Measurements from ENCODE around the gene NLK.
"Not testable (repeated sequence)": the region's sequence is repeated elsewhere in the genome, so short reads cannot be mapped to it uniquely, and the experiment has no call there.

NLK gene

DNA sequence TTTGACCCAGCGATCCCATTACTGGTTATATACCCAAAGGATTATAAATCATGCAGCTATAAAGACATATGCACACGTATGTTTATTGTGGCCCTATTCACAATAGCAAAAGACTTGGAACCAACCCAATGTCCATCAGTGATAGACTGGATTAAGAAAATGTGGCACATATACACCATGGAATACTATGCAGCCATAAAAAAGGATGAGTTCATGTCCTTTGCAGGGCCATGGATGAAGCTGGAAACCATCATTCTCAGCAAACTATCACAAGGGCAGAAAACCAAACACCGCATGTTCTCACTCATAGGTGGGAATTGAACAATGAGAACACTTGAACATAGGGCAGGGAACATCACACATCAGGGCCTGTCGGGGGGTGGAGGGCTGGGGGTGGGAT is 112.9 kb downstream of the NLK start:
- not testable (repeated sequence) for DNase-seq (ENCODE audit: low spot score)

- no peak for DNase-seq (ENCODE audit: low spot score)
Observed at GRCh38 chr17:28159004-28159403, 116.5 kb downstream of the NLK start.

DNA sequence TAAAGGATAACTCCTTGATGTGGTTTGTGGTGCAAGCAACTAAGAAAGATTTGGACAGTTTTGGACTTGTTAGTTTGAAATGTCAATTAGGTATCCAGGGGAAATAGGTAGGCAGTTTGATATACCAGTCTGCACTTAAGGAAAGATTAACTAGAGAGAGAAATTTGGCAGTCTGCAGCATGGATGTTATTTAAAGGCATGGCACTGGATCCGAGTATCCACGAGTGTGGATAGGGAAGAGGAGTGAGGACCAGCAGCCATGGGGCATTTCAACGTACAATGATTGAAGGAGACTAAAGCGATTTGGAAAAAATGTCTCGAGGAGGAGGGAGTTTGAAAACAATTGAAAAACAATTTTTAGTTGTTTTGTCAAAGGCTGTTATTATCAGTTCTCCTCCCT is 117.4 kb downstream of the NLK start:
- no peak for DNase-seq (ENCODE audit: low spot score)

DNA sequence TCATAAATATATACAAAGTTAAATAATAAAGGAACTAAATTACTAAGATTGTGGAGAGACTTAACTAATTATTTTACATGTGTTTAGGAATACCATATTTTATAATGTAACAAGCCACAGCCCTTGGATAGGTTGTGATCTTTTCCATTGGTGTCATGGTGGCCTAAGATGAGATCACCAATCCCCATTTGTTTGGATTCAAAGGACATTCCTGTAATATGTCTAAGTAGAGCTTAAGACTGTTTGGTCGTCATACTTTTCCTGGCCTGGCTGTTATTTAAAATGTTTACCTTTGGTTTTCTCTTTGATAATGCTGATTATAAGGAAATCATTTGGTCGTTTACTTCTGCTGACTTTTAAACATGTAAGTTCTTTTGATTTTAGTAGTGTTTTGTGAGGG is 118.1 kb downstream of the NLK start:
- no peak for DNase-seq (ENCODE audit: low spot score)

GRCh38 chr17:28161311-28161710 is 118.8 kb downstream of the NLK start:
- no peak for DNase-seq (ENCODE audit: low spot score)

GRCh38 chr17:28166478-28166877 is 124.0 kb downstream of the NLK start:
- DNase-seq (ENCODE audit: low spot score), result no peak

DNA sequence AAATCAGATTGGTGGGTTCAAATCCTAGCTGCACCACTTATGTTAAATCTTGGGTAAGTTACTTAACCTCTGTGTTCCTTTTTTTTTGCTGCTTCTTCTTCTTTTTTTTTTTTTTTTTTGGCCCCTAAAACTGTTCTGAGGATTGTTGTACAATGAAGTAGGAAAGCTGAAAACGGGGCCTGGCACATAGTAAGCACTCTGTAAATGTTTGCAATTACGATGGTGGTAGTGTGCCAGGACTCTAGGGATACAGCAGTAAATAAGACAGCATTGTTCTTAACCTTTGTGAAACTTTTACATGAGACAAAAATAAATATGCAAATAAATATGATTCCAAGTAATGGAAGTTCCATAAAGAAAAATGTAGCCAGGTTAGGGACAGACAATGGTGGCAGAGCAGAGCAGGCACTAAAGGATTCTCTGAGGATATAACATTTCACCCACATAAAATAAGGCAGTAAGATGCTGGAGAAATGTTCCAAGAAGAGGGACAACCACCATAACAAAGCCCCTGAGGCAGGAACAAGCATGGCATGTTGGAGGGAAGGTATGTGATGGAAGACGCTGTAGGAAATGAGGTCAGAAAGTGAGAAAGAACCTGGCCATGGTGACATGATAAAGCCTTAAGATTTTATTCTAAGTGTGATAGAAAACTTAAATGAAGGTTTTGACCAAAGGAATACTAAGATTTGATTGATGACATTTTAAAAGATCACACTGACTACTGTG is 127.3 kb downstream of the NLK start:
- no peak for DNase-seq (ENCODE audit: low spot score)

DNA sequence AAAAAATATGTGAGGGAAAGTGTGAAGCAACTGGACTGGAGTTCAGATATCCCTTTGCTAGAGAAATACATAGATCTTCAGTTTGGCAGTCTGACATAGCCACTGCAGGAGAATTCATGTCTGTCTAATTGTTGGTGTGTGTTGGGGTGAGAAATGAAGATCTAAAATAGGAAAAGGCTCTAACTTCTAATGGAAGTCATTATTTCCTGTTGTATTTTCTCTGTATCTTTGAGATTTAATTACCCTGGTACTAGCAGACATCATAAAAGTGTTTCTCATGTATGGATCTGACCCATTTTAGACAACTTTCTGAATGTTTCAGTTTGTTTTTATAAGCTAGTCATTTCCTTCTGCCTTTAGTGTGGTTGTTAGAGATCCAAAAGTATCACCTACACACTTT is 128.3 kb downstream of the NLK start:
- DNase-seq (ENCODE audit: low spot score), result no peak

DNA sequence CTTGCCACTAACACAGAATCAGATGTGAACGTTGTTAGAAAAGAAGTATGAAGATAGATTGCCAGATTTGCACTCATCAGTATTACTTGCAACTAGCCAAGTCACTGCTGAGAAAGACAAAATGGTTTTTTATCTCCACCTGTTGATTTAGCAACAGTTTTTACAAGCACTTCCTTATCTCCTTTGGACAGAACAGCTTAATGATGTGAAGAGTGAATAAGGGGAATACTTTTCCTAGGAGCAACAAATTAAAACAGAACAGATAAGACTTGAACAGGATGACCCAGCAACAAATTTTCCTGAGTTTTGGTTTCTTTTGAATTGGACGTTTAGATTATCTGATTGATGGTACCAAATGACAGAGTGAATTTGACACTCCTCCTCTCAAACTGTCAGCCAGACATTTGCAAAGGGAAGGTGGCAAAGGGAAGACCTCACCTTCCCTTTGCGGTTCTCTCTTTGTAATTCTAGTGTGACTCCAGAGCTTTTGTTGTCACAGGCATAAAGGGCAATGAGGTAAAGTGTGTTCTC is 130.6 kb downstream of the NLK start:
- no peak for DNase-seq (ENCODE audit: low spot score)

DNA sequence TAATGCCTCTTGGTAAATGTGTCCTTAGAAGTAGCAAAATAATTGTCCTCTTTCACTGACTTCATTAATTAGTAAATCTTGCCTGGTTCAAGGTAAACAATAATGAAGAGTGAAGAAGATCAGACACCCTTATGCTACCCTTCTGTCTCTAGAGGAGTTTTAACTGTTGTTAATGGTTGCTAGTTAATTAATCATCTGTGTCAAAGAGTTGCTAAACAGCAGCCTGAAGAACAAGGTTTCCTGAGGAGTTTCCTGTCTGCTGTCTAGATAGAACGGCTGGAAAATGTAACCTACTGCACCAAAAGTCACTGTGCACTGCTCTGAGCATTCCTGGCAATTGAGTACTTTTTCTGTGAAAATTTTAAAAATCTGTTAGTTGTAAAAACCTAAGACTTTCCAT is 131.3 kb downstream of the NLK start:
- DNase-seq (ENCODE audit: low spot score), result no peak

DNA sequence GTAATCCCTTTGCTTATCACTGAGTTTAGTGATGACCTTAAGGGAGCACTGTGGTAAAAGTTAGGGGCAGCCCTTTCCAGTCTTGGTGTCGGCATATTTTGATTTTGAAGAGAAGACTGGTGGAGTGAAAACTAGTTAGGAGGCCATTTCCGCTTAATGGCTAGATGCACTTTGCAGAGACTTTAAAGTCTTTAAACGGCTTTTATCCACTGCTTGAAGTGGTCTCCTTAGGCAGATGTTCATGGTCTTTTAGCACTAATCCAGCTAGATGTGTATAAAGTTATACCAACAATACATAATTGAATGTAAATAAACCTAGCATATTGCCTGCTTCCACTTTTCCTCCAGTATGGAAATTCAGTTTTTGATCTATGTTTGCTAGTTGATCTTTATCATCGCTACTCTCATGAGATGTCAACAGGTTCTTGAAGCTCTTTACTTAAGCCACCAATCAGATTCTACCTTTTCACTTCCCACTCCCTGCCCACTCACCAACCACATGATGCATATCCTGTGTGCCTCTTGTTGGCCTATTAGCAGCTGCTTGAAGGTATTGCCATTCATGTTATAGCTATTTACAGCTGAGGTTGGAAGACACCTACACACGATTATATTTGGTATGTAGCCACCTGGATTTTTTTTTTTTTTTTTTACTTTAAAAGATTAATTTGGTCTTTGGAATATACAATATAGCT is 132.0 kb downstream of the NLK start:
- no peak for DNase-seq (ENCODE audit: low spot score)

- no peak for DNase-seq (ENCODE audit: low spot score)
Observed at GRCh38 chr17:28177351-28177750, 134.9 kb downstream of the NLK start.

- no peak for DNase-seq (ENCODE audit: low spot score)
Observed at GRCh38 chr17:28178800-28179199, 136.3 kb downstream of the NLK start.

DNA sequence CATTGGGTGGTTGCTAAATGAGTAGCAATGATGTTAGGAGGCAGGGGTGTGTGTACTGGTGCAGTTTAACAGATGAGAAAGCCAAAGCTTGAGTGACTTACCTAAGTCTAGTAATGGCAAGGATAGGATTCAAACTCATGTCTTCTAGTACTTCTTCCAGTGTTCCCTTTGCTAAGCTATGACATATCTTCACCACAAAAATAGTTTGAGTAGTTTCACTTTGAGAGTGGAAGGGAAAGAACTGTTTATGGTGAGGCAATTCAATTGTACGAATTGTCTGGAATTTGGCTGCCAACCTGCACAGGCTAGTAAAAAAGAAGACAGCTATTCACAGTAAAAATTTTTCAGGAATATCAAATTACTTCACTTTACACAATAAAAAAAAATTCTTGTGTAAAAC is 138.0 kb downstream of the NLK start:
- DNase-seq (ENCODE audit: low spot score), result peak; percentile 16

DNA sequence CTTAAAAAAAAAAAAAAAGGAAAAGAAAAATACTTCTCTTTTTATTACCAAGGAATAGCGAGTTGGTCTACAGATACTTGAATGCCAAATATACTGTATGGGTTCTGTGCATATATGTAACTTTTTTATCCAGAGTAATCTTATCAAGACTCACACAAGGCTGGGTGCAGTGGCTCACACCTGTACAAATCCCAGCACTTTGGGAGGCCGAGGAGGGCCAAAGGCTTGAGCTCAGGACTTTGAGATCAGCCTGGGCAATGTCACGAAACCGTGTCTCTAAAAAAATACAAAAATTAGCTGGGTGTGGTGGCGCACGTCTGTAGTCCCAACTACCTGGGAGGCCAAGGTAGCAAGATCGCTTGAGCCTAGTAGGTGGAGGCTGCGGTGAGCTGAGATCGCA is 139.1 kb downstream of the NLK start:
- DNase-seq (ENCODE audit: low spot score), result no peak

DNA sequence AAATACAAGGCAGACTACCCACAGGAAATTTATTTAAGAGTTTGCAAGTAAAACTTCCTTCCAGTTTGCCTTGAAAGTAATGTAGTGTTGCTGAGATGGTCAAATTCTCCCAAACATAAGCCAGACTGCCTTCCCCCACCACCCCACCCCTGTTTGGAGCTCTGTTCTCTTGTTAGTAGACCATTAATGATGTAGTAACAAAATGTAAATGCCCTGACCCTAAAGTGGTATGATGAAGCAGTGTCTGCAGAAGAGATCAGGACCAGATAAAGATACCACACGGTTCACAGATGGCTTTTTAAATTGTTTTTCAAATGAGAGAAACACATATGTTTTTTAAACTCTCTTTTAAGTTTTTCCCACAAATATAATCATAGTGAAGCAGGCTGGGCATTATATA is 140.1 kb downstream of the NLK start:
- no peak for DNase-seq (ENCODE audit: low spot score)

GRCh38 chr17:28185658-28186057 is 143.2 kb downstream of the NLK start:
- DNase-seq (ENCODE audit: low spot score), result no peak

DNA sequence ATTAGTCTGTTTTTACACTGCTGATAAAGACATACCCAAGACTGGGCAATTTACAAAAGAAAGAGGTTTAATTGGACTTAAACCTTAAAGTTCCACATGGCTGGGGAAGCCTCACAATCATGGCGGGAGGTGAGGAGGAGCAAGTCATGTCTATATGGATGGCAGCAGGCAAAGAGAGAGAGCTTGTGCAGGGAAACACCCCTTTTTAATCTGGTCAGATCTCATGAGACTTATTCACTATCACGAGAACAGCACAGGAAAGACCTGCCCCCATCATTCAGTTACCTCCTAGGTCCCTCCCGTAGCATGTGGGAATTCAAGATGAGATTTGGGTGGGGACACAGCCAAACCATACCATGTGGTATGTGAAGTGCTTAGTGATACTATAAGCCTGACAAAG is 144.0 kb downstream of the NLK start:
- not testable (repeated sequence) for DNase-seq (ENCODE audit: low spot score)

DNA sequence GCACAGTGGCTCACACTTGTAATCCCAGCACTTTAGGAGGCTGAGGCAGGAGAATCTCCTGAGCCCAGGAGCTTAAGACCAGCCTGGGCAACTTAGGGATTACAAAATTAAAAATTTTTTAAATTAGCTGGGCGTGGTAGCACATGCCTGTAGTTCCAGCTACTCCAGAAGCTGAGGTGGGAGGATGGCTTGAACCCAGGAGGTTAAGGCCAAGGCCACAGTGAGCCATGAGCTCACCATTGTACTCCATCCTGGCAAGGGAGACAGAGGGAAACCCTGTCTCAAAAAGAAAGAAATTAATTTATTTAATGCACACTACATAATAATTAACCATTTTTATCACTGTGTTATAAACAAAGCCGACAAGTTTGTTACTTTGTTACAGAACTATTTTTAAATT is 145.5 kb downstream of the NLK start:
- DNase-seq (ENCODE audit: low spot score), result no peak

DNA sequence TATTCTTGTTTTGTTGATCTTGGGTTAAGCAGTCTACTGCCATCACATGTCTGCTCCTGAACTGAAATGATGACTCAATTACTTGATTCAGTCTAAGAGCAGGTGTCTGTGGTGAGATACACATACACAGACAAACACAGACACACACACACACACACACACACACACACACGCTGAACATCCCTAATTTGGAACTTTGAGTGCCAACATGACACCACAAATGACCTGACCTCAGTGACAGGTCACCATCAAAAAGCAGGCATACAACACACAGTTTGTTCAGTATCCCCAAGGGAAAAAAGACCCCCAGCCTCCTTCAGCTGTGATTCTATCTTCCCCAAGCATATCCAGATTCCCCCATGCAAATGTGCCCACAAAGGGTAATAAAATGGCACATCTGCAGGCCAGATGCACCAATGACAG is 146.4 kb downstream of the NLK start:
- no peak for DNase-seq (ENCODE audit: low spot score)

- DNase-seq (ENCODE audit: low spot score), result no peak
Observed at GRCh38 chr17:28189667-28190066, 147.2 kb downstream of the NLK start.

- no peak for DNase-seq (ENCODE audit: low spot score)
Observed at GRCh38 chr17:28191018-28191417, 148.5 kb downstream of the NLK start.

DNA sequence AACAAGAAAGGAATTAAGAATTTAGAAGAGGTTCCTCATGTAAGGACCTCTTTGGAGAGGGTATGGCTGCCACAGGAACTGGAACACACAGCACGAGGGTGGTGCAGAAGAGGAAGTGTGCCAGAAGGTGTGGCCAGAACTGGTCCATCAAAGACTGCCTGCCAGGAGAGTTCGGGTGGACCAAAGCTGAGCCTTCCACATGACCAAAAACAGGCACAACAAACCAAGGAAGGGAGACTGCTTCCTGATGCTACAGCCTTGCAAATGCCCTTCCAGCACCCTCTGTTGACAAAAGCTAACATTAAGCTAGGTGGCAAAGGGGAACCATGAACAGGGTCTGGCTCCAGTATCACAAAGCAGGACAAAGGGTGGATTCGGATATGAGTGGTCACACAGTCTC is 150.8 kb downstream of the NLK start:
- no peak for DNase-seq (ENCODE audit: low spot score)

GRCh38 chr17:28194382-28194781 is 151.9 kb downstream of the NLK start:
- DNase-seq (ENCODE audit: low spot score), result no peak

Measured in AG20443 (cell line).